A673 (cell line): ENCODE data around the gene STYXL1. TPM values are rescaled to one million over a fixed set of nuclear protein-coding genes. Genes with fewer than 3 reads are reported as not detected.

Source experiments
- BruUV-seq: library from RNA; stranded (reverse); fragments of 400-500 nt; replicated peaks from 2 replicates; lab custom pipeline; 2021; lab: Mats Ljungman, UMichigan
- CTCF ChIA-PET: fragments of 300-600 bp; sonication (Branson Sonifier 250); formaldehyde crosslinking; loops from one replicate; lab custom pipeline; 2022; ENCODE audit warnings: antibody characterized with exemption; lab: Charles Lee
- POLR2A ChIA-PET: fragments of 300-600 bp; sonication (Branson Sonifier 250); formaldehyde crosslinking; loops from one replicate; lab custom pipeline; 2022; ENCODE audit warnings: antibody characterized with exemption; ENCODE audit not compliant: low non-redundant PET; lab: Charles Lee
- DNase-seq: peaks from one replicate; pipeline ENCODE4 v3.0.0-alpha.2; 2015; ENCODE audit warnings: low spot score
- H3K27ac ChIP-seq: fragments of 200-600 bp; sonication (generic); 2 replicates; pipeline ENCODE4 v1.5.1; 2016; ENCODE audit warnings: mixed run types, low read depth, mild to moderate bottlenecking, mixed read lengths, antibody characterized with exemption, low read length; ENCODE audit not compliant: poor library complexity, severe bottlenecking
- H3K27me3 ChIP-seq: fragments of 200-600 bp; sonication (generic); replicated peaks from 2 replicates; pipeline ENCODE4 v1.6.1; 2017; ENCODE audit warnings: mixed run types, low read depth, mild to moderate bottlenecking, mixed read lengths, antibody characterized with exemption, low read length; ENCODE audit not compliant: insufficient read depth, poor library complexity
- H3K36me3 ChIP-seq: fragments of 200-600 bp; sonication (generic); 2 replicates; pipeline ENCODE4 v1.6.1; 2016; ENCODE audit warnings: mixed run types, mild to moderate bottlenecking, mixed read lengths, antibody characterized with exemption, low read length; ENCODE audit not compliant: insufficient read depth, poor library complexity, severe bottlenecking
- H3K4me1 ChIP-seq: fragments of 200-600 bp; sonication (generic); 2 replicates; pipeline ENCODE4 v1.6.1; 2017; ENCODE audit warnings: mixed run types, mild to moderate bottlenecking, mixed read lengths, antibody characterized with exemption, low read length; ENCODE audit not compliant: insufficient read depth, poor library complexity, severe bottlenecking
- H3K4me3 ChIP-seq: fragments of 200-600 bp; sonication (generic); 2 replicates; pipeline ENCODE4 v1.5.1; 2016; ENCODE audit warnings: low read depth, mixed run types, mild to moderate bottlenecking, mixed read lengths, low read length; ENCODE audit not compliant: poor library complexity, severe bottlenecking
- H3K9me3 ChIP-seq: fragments of 200-600 bp; sonication (generic); 2 replicates; pipeline ENCODE4 v1.6.1; 2016; ENCODE audit warnings: mixed run types, low read depth, mild to moderate bottlenecking, mixed read lengths, antibody characterized with exemption, low read length; ENCODE audit not compliant: poor library complexity, severe bottlenecking
- CTCF ChIP-seq: fragments of 300-800, 200-600 bp; sonication (generic); conservative IDR thresholded peaks from 2 replicates; pipeline ENCODE4 v1.5.1; 2017; ENCODE audit warnings: low read depth, mild to moderate bottlenecking, antibody characterized with exemption, low read length, moderate library complexity, mixed read lengths
- EZH2 ChIP-seq: fragments of 200-600 bp; sonication (generic); IDR thresholded peaks from 2 replicates; pipeline ENCODE4 v1.6.1; 2017; ENCODE audit warnings: borderline replicate concordance, low read depth, mild to moderate bottlenecking, mixed read lengths, antibody characterized with exemption, low read length; ENCODE audit not compliant: poor library complexity, severe bottlenecking
- intact Hi-C: fragments of 100-400 bp; cut with micrococcal nuclease; formaldehyde crosslinking; loops from one replicate; pipeline ENCODE4 v1.10.0; 2022; ENCODE audit not compliant: unreplicated experiment
- total RNA-seq: library from RNA; stranded (reverse); gene quantifications from 2 replicates; pipeline ENCODE4 v1.2.3, GENCODE V29; 2021

The STYXL1 gene
- total RNA-seq, 1 experiment from 2014 or later = 36.3 TPM

- no TSS peak for BruUV-seq
- TF ChIP-seq EZH2 (no peak), CTCF (no peak)
- DNase-seq = no peak
- H3K9me3 ChIP-seq = no peaks in the 10 kb centered on the region
- no peak overlapping the region for H3K27ac ChIP-seq
- CTCF ChIA-PET = no interaction called here
- H3K27me3 ChIP-seq = no peaks in the 10 kb centered on the region
- H3K4me3 ChIP-seq = no peak overlapping the region
- H3K4me1 ChIP-seq = no peaks in the 10 kb centered on the region
- POLR2A ChIA-PET = no interaction called here
- intact Hi-C loops = no loop called here
- peaks cover 17% of the 10 kb centered on the region for H3K36me3 ChIP-seq
Measured at GRCh38 chr7:75988568-75989499, 59.0 kb downstream of the STYXL1 start.

GRCh38 chr7:75987805-75988567, 59.8 kb downstream of the STYXL1 start:
- peaks cover 21% of the 10 kb centered on the region for H3K36me3 ChIP-seq
- CTCF ChIA-PET = no interaction called here
- no peaks in the 10 kb centered on the region for H3K4me1 ChIP-seq
- H3K9me3 ChIP-seq = no peaks in the 10 kb centered on the region
- no peaks in the 10 kb centered on the region for H3K27me3 ChIP-seq
- no TSS peak for BruUV-seq
- POLR2A ChIA-PET = no interaction called here
- no peak for TF ChIP-seq CTCF
- no peak for TF ChIP-seq EZH2
- H3K4me3 ChIP-seq = no peak overlapping the region
- no peak overlapping the region for H3K27ac ChIP-seq
- intact Hi-C loops = no loop called here
- DNase-seq = no peak

GRCh38 chr7:75987026-75987804, 60.6 kb downstream of the STYXL1 start:
- ChIA-PET POLR2A (no interaction called here), CTCF (no interaction called here)
- no TSS peak for BruUV-seq

More at GRCh38 chr7:75987026-75987804, 60.6 kb downstream of the STYXL1 start:
- Histone ChIP-seq H3K27me3 (no peaks in the 10 kb centered on the region), H3K36me3 (peaks cover 27% of the 10 kb centered on the region), H3K4me1 (no peaks in the 10 kb centered on the region), H3K4me3 (no peak overlapping the region), H3K27ac (no peak overlapping the region), H3K9me3 (no peaks in the 10 kb centered on the region)
- DNase-seq = no peak
- intact Hi-C loops = no loop called here
- no peak for TF ChIP-seq EZH2
- no peak for TF ChIP-seq CTCF
